Thoracic aorta (tissue), 2 donors: ENCODE data around the gene TMEM255B. TPM values are rescaled to one million over a fixed set of nuclear protein-coding genes. Genes with fewer than 3 reads are reported as not detected.
"Not testable (repeated sequence)": the region's sequence is repeated elsewhere in the genome, so short reads cannot be mapped to it uniquely, and the experiment has no call there.

ENCODE experiments used
- ATAC-seq: fragments of 150-250 bp; one replicate; pipeline ENCODE4 v1.8.0; 2017; ENCODE audit warnings: low read depth; ENCODE audit not compliant: insufficient number of reproducible peaks, low FRiP score
- DNase-seq: peaks from one replicate; pipeline ENCODE4 v3.0.0-alpha.2; 2020; ENCODE audit warnings: low spot score
- H3K27ac ChIP-seq, 2 donors: fragments of 200-600 bp; sonication (generic); 1 replicate in 1 of 2; 2 replicates in 1 of 2; pipeline ENCODE4 v1.5.1; 2016; ENCODE audit warnings: mild to moderate bottlenecking in 2 of 2, moderate library complexity in 2 of 2
- H3K27me3 ChIP-seq: fragments of 200-600 bp; sonication (generic); replicated peaks from 2 replicates; pipeline ENCODE4 v1.6.0; 2016; ENCODE audit warnings: mild to moderate bottlenecking; ENCODE audit not compliant: insufficient read depth
- H3K36me3 ChIP-seq: fragments of 200-600 bp; sonication (generic); one replicate; pipeline ENCODE4 v1.5.1; 2016
- H3K4me1 ChIP-seq, 2 donors: fragments of 200-600 bp; sonication (generic); 1 replicate in 1 of 2; 2 replicates in 1 of 2; pipeline versions ENCODE4 v1.5.1 to v1.6.0; 2016; ENCODE audit warnings: low read depth in 2 of 2, mild to moderate bottlenecking in 1 of 2; ENCODE audit not compliant: control insufficient read depth in 1 of 2
- H3K4me3 ChIP-seq: fragments of 200-600 bp; sonication (generic); 2 replicates; pipeline ENCODE4 v1.5.1; 2016; ENCODE audit warnings: mild to moderate bottlenecking
- H3K9me3 ChIP-seq: fragments of 200-600 bp; sonication (generic); 2 replicates; pipeline ENCODE4 v1.5.1; 2016
- CTCF ChIP-seq: fragments of 200-600 bp; sonication (generic); IDR thresholded peaks from one replicate; pipeline ENCODE4 v1.5.1; 2019; ENCODE audit warnings: antibody characterized with exemption
- total RNA-seq, 2 donors: library from RNA; depleted of rRNA; stranded (reverse); fragments of >200 nt; gene quantifications; one replicate each; pipeline versions ENCODE4 v1.1.0 to v1.2.3, GENCODE V29; 2016

The TMEM255B gene
- total RNA-seq, 2 donors from 2014 or later: 11.2 to 14.9 TPM

GRCh38 chr13:113825841-113826240, 66.8 kb downstream of the TMEM255B start:
- Histone ChIP-seq H3K27ac (no peak overlapping the region), H3K9me3 (no peaks in the 10 kb centered on the region), H3K4me3 (no peak overlapping the region), H3K27me3 (no peaks in the 10 kb centered on the region), H3K4me1 (peaks cover 4 to 21% of the 10 kb centered on the region in 2 donors), H3K36me3 (peaks cover 62% of the 10 kb centered on the region)
- DNase-seq (no peak), ATAC-seq (no peak)
- no peak for TF ChIP-seq CTCF

- Histone ChIP-seq H3K4me1 (peaks cover 4 to 15% of the 10 kb centered on the region in 2 donors), H3K36me3 (peaks cover 68% of the 10 kb centered on the region)
- H3K27me3 ChIP-seq, DNase-seq, H3K4me3 ChIP-seq, H3K27ac ChIP-seq, H3K9me3 ChIP-seq, ATAC-seq: not testable (repeated sequence)
These were observed 67.4 kb downstream of the TMEM255B start for GRCh38 chr13:113826446-113826845.

DNA sequence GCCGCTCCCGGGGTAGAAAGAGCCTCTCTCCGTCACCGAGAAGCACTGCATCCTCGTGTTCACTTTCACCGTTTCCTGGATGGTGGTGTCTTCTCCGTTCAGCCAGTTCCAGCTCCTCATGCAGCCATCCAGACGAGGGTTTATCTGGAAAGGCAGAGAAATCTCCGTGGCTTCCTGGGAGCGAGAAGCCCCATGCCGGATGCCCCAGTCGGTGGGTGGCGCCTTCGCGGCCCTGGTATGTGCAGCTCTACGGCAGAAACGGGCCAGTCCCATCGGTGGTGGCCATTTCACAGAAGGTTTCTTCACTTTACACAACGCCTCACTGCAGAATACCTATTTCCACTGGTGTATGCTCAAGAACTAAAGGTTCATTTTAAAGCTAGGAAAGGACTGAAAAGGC, 68.0 kb downstream of the TMEM255B start:
- ATAC-seq (no peak), DNase-seq (no peak)
- H3K27ac ChIP-seq: no peak overlapping the region
- H3K36me3 ChIP-seq: peaks cover 70% of the 10 kb centered on the region
- H3K4me3 ChIP-seq: no peak overlapping the region
- peaks cover 0 to 9% of the 10 kb centered on the region in 2 donors for H3K4me1 ChIP-seq
- TF ChIP-seq CTCF: no peak
- H3K27me3 ChIP-seq: no peaks in the 10 kb centered on the region
- H3K9me3 ChIP-seq: no peaks in the 10 kb centered on the region

DNA sequence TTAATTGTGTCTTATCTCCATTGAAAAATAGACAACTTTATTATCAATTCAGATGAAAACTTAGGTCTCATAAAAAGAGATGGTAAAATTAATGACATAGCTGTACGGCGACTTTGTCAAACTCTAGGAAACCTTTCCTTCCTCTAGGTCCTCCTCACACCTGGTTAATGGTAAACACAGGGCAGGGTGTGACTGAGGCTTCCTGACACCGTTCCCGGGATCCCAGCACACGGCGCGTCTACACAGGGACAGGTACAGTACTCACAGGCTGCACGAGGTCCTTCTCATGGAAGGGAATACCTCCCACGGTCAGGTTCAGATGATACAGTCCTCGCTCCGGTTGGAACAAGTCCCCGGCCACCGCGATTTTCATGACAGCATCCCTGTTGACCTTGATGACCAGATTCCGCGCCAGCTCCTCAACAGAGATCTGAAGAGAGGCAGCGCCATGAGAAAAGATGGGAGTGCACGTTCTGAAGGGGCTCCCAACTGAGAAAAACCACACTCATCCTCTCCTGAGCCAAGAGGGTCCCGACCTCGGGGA, 69.3 kb downstream of the TMEM255B start:
- Histone ChIP-seq H3K4me3 (no peak overlapping the region), H3K27me3 (no peaks in the 10 kb centered on the region), H3K9me3 (no peaks in the 10 kb centered on the region), H3K4me1 (no peaks in the 10 kb centered on the region), H3K27ac (no peak overlapping the region), H3K36me3 (peaks cover 65% of the 10 kb centered on the region)
- ATAC-seq (no peak), DNase-seq (no peak)
- TF ChIP-seq CTCF: no peak

- DNase-seq, H3K4me1 ChIP-seq, H3K27ac ChIP-seq, H3K4me3 ChIP-seq, ATAC-seq, H3K9me3 ChIP-seq, H3K27me3 ChIP-seq: not testable (repeated sequence)
- peaks cover 72% of the 10 kb centered on the region for H3K36me3 ChIP-seq
These were observed 71.5 kb downstream of the TMEM255B start for GRCh38 chr13:113830426-113830950.

DNA sequence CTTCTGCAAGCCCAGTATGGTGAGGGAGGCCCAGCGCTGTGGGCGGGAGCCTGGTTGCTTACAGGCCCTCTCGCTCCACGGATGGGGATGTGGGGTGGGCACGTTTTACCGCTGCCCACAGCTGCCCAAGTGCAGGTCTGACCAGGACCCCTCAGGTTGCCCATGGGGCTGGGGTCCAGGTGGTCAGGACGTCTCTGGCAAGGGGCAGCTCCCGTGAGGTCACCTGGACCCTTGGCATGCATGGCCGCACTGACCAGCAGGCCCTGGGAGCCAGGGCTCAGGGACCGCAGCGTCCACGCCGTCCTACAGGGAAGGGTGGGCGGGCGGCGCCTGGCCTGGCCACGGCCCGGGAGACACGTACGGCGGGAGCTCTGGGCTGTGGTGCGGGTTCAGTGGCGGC, 72.0 kb downstream of the TMEM255B start:
- no peaks in the 10 kb centered on the region for H3K9me3 ChIP-seq
- H3K4me3 ChIP-seq: no peak overlapping the region
- peaks cover 71% of the 10 kb centered on the region for H3K36me3 ChIP-seq
- ATAC-seq (no peak), DNase-seq (no peak)
- H3K4me1 ChIP-seq: no peaks in the 10 kb centered on the region
- H3K27me3 ChIP-seq: no peaks in the 10 kb centered on the region
- TF ChIP-seq CTCF: no peak
- H3K27ac ChIP-seq: no peak overlapping the region
